HG02571 (cell line): Measurements from ENCODE around the gene RASL11A.
"Not testable (repeated sequence)": the region's sequence is repeated elsewhere in the genome, so short reads cannot be mapped to it uniquely, and the experiment has no call there.

ENCODE experiments used
- ATAC-seq: cut with Tn5 transposase; IDR thresholded peaks from one replicate; pipeline ENCODE4 v1.9.1; 2021; ENCODE audit warnings: mild to moderate bottlenecking, moderate library complexity; ENCODE audit not compliant: unreplicated experiment

The RASL11A gene

GRCh38 chr13:27296496-27296895 lies 25.9 kb downstream of the RASL11A start:
- no peak for ATAC-seq

- ATAC-seq: no peak
Observed at GRCh38 chr13:27298849-27299248, 28.2 kb downstream of the RASL11A start.

GRCh38 chr13:27300406-27300805 lies 29.8 kb downstream of the RASL11A start:
- ATAC-seq: not testable (repeated sequence)

GRCh38 chr13:27300941-27301586 lies 30.4 kb downstream of the RASL11A start:
- no peak for ATAC-seq

GRCh38 chr13:27302643-27303262 lies 32.1 kb downstream of the RASL11A start:
- no peak for ATAC-seq

GRCh38 chr13:27304099-27304498 lies 33.5 kb downstream of the RASL11A start:
- ATAC-seq: no peak

GRCh38 chr13:27304611-27305010 lies 34.0 kb downstream of the RASL11A start:
- no peak for ATAC-seq

- ATAC-seq: no peak
Observed at GRCh38 chr13:27306364-27306763, 35.7 kb downstream of the RASL11A start.

GRCh38 chr13:27308941-27309340 lies 38.3 kb downstream of the RASL11A start:
- ATAC-seq: no peak

- no peak for ATAC-seq
Observed at GRCh38 chr13:27309401-27309958, 38.9 kb downstream of the RASL11A start.

- no peak for ATAC-seq
Observed at GRCh38 chr13:27309967-27310598, 39.5 kb downstream of the RASL11A start.

- ATAC-seq: no peak
Observed at GRCh38 chr13:27310946-27311345, 40.3 kb downstream of the RASL11A start.

GRCh38 chr13:27311518-27312210 lies 41.0 kb downstream of the RASL11A start:
- no peak for ATAC-seq

GRCh38 chr13:27313770-27314169 lies 43.1 kb downstream of the RASL11A start:
- ATAC-seq: no peak

- ATAC-seq: no peak
Observed at GRCh38 chr13:27319404-27319803, 48.8 kb downstream of the RASL11A start.

GRCh38 chr13:27321468-27322431 lies 51.1 kb downstream of the RASL11A start:
- ATAC-seq: no peak

GRCh38 chr13:27322443-27322842 lies 51.8 kb downstream of the RASL11A start:
- ATAC-seq: not testable (repeated sequence)
